Karpas-422 (cell line): ENCODE data around the gene NHS. TPM values are rescaled to one million over a fixed set of nuclear protein-coding genes. Genes with fewer than 3 reads are reported as not detected.

Experiments
- DNase-seq: peaks from one replicate; pipeline ENCODE4 v3.0.0-alpha.2; 2015
- H2AFZ ChIP-seq: fragments of 200-600 bp; sonication (generic); 2 replicates; pipeline ENCODE4 v1.6.1; 2014; ENCODE audit warnings: antibody characterized with exemption, low read length, mixed read lengths
- H3K27ac ChIP-seq: fragments of 200-600 bp; sonication (generic); 2 replicates; pipeline ENCODE4 v1.5.1; 2014; ENCODE audit warnings: mild to moderate bottlenecking, low read length, moderate library complexity
- H3K27me3 ChIP-seq: fragments of 200-600 bp; sonication (generic); 2 replicates; pipeline ENCODE4 v1.6.1; 2014; ENCODE audit warnings: low read length, mixed read lengths
- H3K36me3 ChIP-seq: fragments of 200-600 bp; sonication (generic); 2 replicates; pipeline ENCODE4 v1.6.1; 2014; ENCODE audit warnings: low read length, mixed read lengths; ENCODE audit not compliant: insufficient read depth
- H3K4me1 ChIP-seq: fragments of 200-600 bp; sonication (generic); 2 replicates; pipeline ENCODE4 v1.6.1; 2014; ENCODE audit warnings: mild to moderate bottlenecking, low read length, mixed read lengths
- H3K4me2 ChIP-seq: fragments of 200-600 bp; sonication (generic); 2 replicates; pipeline ENCODE4 v1.6.1; 2014; ENCODE audit warnings: low read length, low read depth, mild to moderate bottlenecking; ENCODE audit not compliant: poor library complexity, severe bottlenecking
- H3K4me3 ChIP-seq: fragments of 200-600 bp; sonication (generic); 2 replicates; pipeline ENCODE4 v1.5.1; 2014; ENCODE audit warnings: mild to moderate bottlenecking, antibody characterized with exemption, low read length, mixed read lengths
- H3K79me2 ChIP-seq: fragments of 200-600 bp; sonication (generic); 2 replicates; pipeline ENCODE4 v1.6.1; 2014; ENCODE audit warnings: mild to moderate bottlenecking, low read length, mixed read lengths
- H3K9ac ChIP-seq: fragments of 200-600 bp; sonication (generic); 2 replicates; pipeline ENCODE4 v1.6.0; 2014; ENCODE audit warnings: low read length
- H3K9me2 ChIP-seq: fragments of 200-600 bp; sonication (generic), shearing (Covaris generic); replicated peaks from 2 replicates; pipeline ENCODE4 v1.6.0; 2014; ENCODE audit warnings: mild to moderate bottlenecking, low read length, moderate library complexity; ENCODE audit not compliant: insufficient read depth
- H3K9me3 ChIP-seq: fragments of 300-700, 200-600 bp; sonication (generic); 2 replicates; pipeline ENCODE4 v1.6.1; 2014; ENCODE audit warnings: low read length, mixed read lengths
- H4K20me1 ChIP-seq: fragments of 200-600 bp; sonication (generic); 2 replicates; pipeline ENCODE4 v1.6.1; 2014; ENCODE audit warnings: mild to moderate bottlenecking, antibody characterized with exemption, low read length, low read depth; ENCODE audit not compliant: insufficient read depth
- total RNA-seq: library from RNA; depleted of rRNA; stranded (reverse); fragments of >200 nt; shearing (Covaris generic); gene quantifications from 2 replicates; pipeline ENCODE4 v1.2.3, GENCODE V29; 2014; ENCODE audit warnings: low replicate concordance

The NHS gene
- total RNA-seq, 1 experiment from 2014 or later: 0.15 TPM

GRCh38 chrX:17616936-17617335, 241.9 kb downstream of the NHS start:
- no peak for DNase-seq
- H3K79me2 ChIP-seq: no peaks in the 10 kb centered on the region
- no peak overlapping the region for H3K9ac ChIP-seq
- H2AFZ ChIP-seq: no peak overlapping the region
- H3K4me3 ChIP-seq: no peak overlapping the region
- H3K27ac ChIP-seq: no peak overlapping the region
- H3K27me3 ChIP-seq: no peaks in the 10 kb centered on the region
- no peaks in the 10 kb centered on the region for H3K36me3 ChIP-seq
- H3K9me2 ChIP-seq: no peaks in the 10 kb centered on the region
- no peaks in the 10 kb centered on the region for H3K9me3 ChIP-seq
- no peaks in the 10 kb centered on the region for H4K20me1 ChIP-seq
- H3K4me2 ChIP-seq: no peak overlapping the region
- no peaks in the 10 kb centered on the region for H3K4me1 ChIP-seq

GRCh38 chrX:17617806-17618205, 242.8 kb downstream of the NHS start:
- no peak overlapping the region for H3K27ac ChIP-seq
- H2AFZ ChIP-seq: no peak overlapping the region
- H3K79me2 ChIP-seq: no peaks in the 10 kb centered on the region
- H3K4me3 ChIP-seq: no peak overlapping the region
- no peaks in the 10 kb centered on the region for H3K9me3 ChIP-seq
- DNase-seq: no peak
- H3K4me1 ChIP-seq: no peaks in the 10 kb centered on the region
- no peaks in the 10 kb centered on the region for H3K9me2 ChIP-seq
- no peak overlapping the region for H3K9ac ChIP-seq
- H3K36me3 ChIP-seq: no peaks in the 10 kb centered on the region
- H3K27me3 ChIP-seq: no peaks in the 10 kb centered on the region
- no peak overlapping the region for H3K4me2 ChIP-seq
- H4K20me1 ChIP-seq: no peaks in the 10 kb centered on the region

GRCh38 chrX:17621566-17622270, 246.7 kb downstream of the NHS start:
- no peak overlapping the region for H3K27ac ChIP-seq
- no peaks in the 10 kb centered on the region for H3K4me1 ChIP-seq
- H3K9ac ChIP-seq: no peak overlapping the region
- no peak overlapping the region for H2AFZ ChIP-seq
- no peak overlapping the region for H3K4me3 ChIP-seq
- H4K20me1 ChIP-seq: no peaks in the 10 kb centered on the region
- no peaks in the 10 kb centered on the region for H3K36me3 ChIP-seq
- H3K9me3 ChIP-seq: no peaks in the 10 kb centered on the region
- no peaks in the 10 kb centered on the region for H3K79me2 ChIP-seq
- no peaks in the 10 kb centered on the region for H3K9me2 ChIP-seq
- H3K27me3 ChIP-seq: no peaks in the 10 kb centered on the region
- H3K4me2 ChIP-seq: no peak overlapping the region
- DNase-seq: no peak

DNA sequence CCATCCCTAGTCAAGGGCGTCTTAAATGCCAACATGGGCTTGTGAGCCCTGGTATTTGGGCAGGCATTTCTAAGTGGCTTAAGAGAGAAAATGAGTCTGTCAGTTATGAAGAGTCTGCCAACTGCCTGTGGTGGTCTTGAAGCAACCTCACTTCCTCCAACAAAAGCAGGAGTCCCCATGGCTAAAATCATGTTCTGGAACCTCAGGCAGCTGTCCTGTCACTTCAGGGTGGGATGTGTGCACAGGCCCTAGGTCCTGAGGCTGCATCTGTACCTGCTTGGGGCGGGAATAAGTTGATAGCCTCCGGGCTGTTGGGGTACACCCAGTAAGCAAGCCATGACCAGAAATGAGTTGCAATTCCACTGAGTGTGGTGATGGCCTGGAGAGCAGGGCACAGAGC, 247.3 kb downstream of the NHS start:
- Histone ChIP-seq H3K36me3 (no peaks in the 10 kb centered on the region), H3K4me1 (no peaks in the 10 kb centered on the region), H2AFZ (no peak overlapping the region), H4K20me1 (no peaks in the 10 kb centered on the region), H3K9me2 (no peaks in the 10 kb centered on the region), H3K9ac (no peak overlapping the region), H3K4me2 (no peak overlapping the region), H3K79me2 (no peaks in the 10 kb centered on the region), H3K27ac (no peak overlapping the region), H3K4me3 (no peak overlapping the region), H3K27me3 (no peaks in the 10 kb centered on the region), H3K9me3 (no peaks in the 10 kb centered on the region)
- DNase-seq: no peak

DNA sequence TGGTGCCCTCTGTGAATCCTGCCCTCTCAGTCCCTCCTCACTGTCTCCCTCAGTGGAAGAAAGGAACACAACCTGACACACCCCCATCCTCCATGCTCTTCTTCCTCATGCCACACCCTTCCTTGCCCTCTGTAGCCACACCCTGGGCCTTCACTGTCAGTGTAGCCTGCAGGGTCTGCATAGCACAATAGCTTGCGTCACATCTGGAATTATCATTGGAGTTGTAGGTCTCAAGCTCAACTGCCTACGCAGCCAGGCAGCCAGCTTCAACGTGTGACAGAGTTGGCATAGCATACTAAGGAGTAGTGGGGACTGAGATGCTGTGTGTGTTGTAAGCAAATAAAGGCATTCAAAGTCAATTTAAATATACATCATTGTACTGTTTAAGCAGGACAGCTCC, 248.8 kb downstream of the NHS start:
- Histone ChIP-seq H3K27ac (no peak overlapping the region), H3K79me2 (no peaks in the 10 kb centered on the region), H3K9me3 (no peaks in the 10 kb centered on the region), H3K4me1 (no peaks in the 10 kb centered on the region), H3K9me2 (no peaks in the 10 kb centered on the region), H3K9ac (no peak overlapping the region), H3K4me2 (no peak overlapping the region), H3K4me3 (no peak overlapping the region), H2AFZ (no peak overlapping the region), H4K20me1 (no peaks in the 10 kb centered on the region), H3K36me3 (no peaks in the 10 kb centered on the region), H3K27me3 (no peaks in the 10 kb centered on the region)
- no peak for DNase-seq

DNA sequence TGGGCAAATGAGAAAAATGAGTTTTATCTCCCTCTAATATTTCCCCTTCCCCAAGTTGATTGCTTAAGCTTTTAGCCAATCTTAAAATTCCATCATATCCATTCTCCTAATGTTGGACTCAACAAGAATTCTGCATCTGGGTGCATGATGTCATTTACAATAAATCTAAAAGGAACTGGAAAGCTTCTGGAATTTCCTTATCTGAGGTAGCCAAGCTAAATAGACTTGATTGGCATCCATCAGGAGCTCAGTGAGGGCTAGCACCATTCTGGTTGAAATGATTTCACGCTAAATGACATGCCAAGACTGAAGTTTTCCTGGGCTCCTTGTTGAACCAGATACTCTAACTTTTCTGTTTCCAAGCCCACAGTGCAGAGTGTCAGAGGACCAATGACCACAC, 252.0 kb downstream of the NHS start:
- H4K20me1 ChIP-seq: no peaks in the 10 kb centered on the region
- no peaks in the 10 kb centered on the region for H3K36me3 ChIP-seq
- H3K4me1 ChIP-seq: no peaks in the 10 kb centered on the region
- H3K4me3 ChIP-seq: no peak overlapping the region
- H3K27me3 ChIP-seq: no peaks in the 10 kb centered on the region
- no peak overlapping the region for H3K9ac ChIP-seq
- H2AFZ ChIP-seq: no peak overlapping the region
- DNase-seq: no peak
- no peaks in the 10 kb centered on the region for H3K9me3 ChIP-seq
- no peak overlapping the region for H3K27ac ChIP-seq
- H3K4me2 ChIP-seq: no peak overlapping the region
- H3K9me2 ChIP-seq: no peaks in the 10 kb centered on the region
- no peaks in the 10 kb centered on the region for H3K79me2 ChIP-seq

DNA sequence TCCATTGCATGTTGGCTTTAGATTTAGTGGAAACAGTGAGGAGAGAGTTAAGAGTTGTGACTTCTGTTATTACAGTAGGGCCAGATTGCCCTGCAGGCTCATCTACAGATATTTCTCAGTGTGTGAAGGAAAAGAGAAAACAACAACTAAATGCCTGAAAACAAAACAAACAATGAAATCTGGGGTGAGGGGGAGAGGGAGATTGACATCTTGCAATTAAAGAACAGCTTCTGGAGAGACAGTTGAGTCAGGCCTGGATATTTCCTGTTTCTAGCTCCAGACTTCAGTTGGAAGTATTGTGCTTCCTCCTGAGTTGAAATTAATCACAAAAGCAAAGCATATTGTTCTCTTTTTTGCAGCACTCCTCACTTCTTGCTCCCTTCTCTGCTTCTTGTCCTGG, 254.0 kb downstream of the NHS start:
- no peaks in the 10 kb centered on the region for H3K9me3 ChIP-seq
- no peaks in the 10 kb centered on the region for H4K20me1 ChIP-seq
- H3K4me2 ChIP-seq: no peak overlapping the region
- H3K36me3 ChIP-seq: no peaks in the 10 kb centered on the region
- H3K79me2 ChIP-seq: no peaks in the 10 kb centered on the region
- H3K4me1 ChIP-seq: no peaks in the 10 kb centered on the region
- DNase-seq: no peak
- no peak overlapping the region for H2AFZ ChIP-seq
- H3K9me2 ChIP-seq: no peaks in the 10 kb centered on the region
- no peak overlapping the region for H3K27ac ChIP-seq
- H3K4me3 ChIP-seq: no peak overlapping the region
- H3K27me3 ChIP-seq: no peaks in the 10 kb centered on the region
- H3K9ac ChIP-seq: no peak overlapping the region

DNA sequence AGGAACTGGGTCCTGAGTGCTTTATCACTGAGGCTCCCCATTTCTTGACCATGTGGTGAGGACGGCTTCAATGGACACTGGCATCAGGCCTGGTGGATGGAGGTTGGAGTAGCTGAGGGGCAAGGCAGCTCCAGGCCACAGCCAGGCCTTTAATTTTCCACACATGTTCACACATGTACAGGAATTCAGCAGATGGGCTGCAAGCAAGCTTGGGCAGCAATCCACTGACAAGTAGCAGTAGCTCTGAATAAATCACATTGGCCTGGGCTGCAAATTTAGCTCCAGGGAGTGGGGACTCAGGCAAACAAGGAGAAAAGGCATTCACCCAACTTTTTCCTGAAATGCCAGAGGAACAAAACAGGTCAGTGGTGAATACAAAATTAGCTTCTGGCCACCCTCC, 254.5 kb downstream of the NHS start:
- Histone ChIP-seq H3K9ac (no peak overlapping the region), H3K9me2 (no peaks in the 10 kb centered on the region), H3K9me3 (no peaks in the 10 kb centered on the region)

More for the DNA sequence above, 254.5 kb downstream of the NHS start:
- Histone ChIP-seq H3K27ac (no peak overlapping the region), H4K20me1 (no peaks in the 10 kb centered on the region), H3K36me3 (no peaks in the 10 kb centered on the region), H3K4me3 (no peak overlapping the region), H3K27me3 (no peaks in the 10 kb centered on the region), H3K79me2 (no peaks in the 10 kb centered on the region), H3K4me1 (no peaks in the 10 kb centered on the region), H2AFZ (no peak overlapping the region), H3K4me2 (no peak overlapping the region)
- no peak for DNase-seq
